GM18873 (cell line): Measurements from ENCODE around the gene PROX2.

ENCODE experiments used
- ATAC-seq: cut with Tn5 transposase; IDR thresholded peaks from one replicate; pipeline ENCODE4 v1.9.1; 2021; ENCODE audit warnings: mild to moderate bottlenecking, moderate library complexity, moderate number of reproducible peaks; ENCODE audit not compliant: unreplicated experiment, low FRiP score

Gene PROX2

GRCh38 chr14:74875941-74876913 is at the start of gene PROX2:
PROX2 (minus strand) TSS chr14:74876145; CDS start chr14:74863834, 12,311 bp downstream.
- ATAC-seq, result no peak

- ATAC-seq, result no peak
Observed at GRCh38 chr14:74924061-74924460, 48.1 kb upstream of the PROX2 start.

GRCh38 chr14:74922752-74923401 is 46.9 kb upstream of the PROX2 start, which contains the start of gene RPS6KL1:
RPS6KL1 (minus strand) TSS chr14:74923260; CDS start chr14:74921541, 1,719 bp downstream.
- ATAC-seq, result no peak

- no peak for ATAC-seq
Observed at GRCh38 chr14:74921987-74922751, 46.2 kb upstream of the PROX2 start.

- ATAC-seq, result no peak
Observed at GRCh38 chr14:74921053-74921620, 45.2 kb upstream of the PROX2 start.

- ATAC-seq, result no peak
Observed at GRCh38 chr14:74920281-74920680, 44.3 kb upstream of the PROX2 start.

- ATAC-seq, result no peak
Observed at GRCh38 chr14:74919421-74920165, 43.6 kb upstream of the PROX2 start.

GRCh38 chr14:74918380-74918779 is 42.4 kb upstream of the PROX2 start:
- ATAC-seq, result no peak

GRCh38 chr14:74917646-74918081 is 41.7 kb upstream of the PROX2 start:
- no peak for ATAC-seq

GRCh38 chr14:74917178-74917543 is 41.2 kb upstream of the PROX2 start:
- ATAC-seq, result no peak

- ATAC-seq, result no peak
Observed at GRCh38 chr14:74915826-74916225, 39.9 kb upstream of the PROX2 start.

GRCh38 chr14:74915426-74915825 is 39.5 kb upstream of the PROX2 start:
- no peak for ATAC-seq

- ATAC-seq, result no peak
Observed at GRCh38 chr14:74913986-74914573, 38.1 kb upstream of the PROX2 start.

- no peak for ATAC-seq
Observed at GRCh38 chr14:74913393-74913910, 37.5 kb upstream of the PROX2 start.

GRCh38 chr14:74912801-74913200 is 36.9 kb upstream of the PROX2 start:
- no peak for ATAC-seq

- no peak for ATAC-seq
Observed at GRCh38 chr14:74912111-74912510, 36.2 kb upstream of the PROX2 start.

- no peak for ATAC-seq
Observed at GRCh38 chr14:74911704-74912103, 35.8 kb upstream of the PROX2 start.

GRCh38 chr14:74911221-74911620 is 35.3 kb upstream of the PROX2 start:
- no peak for ATAC-seq

GRCh38 chr14:74910556-74910955 is 34.6 kb upstream of the PROX2 start:
- no peak for ATAC-seq
